HG02763 (cell line): ENCODE results near the gene SHISA2.

Source experiments
- ATAC-seq: cut with Tn5 transposase; IDR thresholded peaks from one replicate; pipeline ENCODE4 v1.9.1; 2021; ENCODE audit warnings: mild to moderate bottlenecking, moderate library complexity; ENCODE audit not compliant: unreplicated experiment

The SHISA2 gene

DNA sequence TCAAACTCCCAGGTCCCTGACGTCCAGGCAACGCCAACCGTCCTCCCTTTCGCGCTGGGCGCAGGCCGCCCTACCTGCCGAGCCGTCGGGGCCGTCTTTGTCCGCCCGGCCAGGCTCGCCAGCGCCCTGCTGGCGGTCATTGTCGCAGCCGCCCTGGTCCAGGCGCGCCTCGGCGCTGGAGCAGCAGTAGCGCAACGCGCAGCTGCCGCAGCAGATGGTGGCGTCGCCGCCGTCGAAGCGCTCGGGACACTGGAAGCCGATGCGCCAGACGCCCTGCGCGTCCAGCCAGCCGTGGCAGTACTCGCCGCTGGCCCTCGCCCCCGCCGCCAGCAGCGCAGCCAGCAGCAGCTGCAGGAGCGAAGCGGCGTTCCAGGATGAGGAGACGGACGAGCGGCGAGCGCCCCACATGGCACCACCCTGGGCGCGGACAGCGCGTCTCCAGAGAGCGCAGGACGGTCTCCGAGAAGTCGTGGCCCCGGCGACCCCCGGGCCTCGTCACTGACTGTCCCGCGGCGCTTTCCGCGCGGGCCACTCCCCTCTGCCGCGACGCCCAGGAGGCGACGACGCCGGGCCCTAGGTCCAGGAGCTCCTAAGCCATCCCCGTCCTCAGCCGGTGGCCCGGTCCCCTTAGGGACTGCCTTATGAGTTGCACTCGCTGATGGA, 1.1 kb downstream of the SHISA2 start:
- ATAC-seq = no peak

DNA sequence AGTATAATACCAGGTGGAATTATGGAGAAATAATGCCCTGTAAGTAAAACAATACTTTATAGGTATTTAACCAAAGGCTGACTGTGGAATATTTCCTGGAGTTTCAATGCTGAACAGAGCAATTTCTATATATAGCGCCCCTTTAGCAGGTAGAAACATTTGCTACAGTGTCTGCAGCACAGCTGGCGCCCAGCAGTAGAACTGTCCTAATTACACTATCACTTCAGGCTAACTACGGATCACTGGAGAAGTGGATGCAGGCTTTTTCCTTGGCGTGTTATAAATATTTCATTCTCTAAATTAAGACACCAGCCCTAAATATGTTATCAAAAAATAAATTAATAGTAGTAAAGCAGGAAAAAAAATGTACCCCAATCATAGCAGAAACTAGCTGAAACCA, 3.1 kb downstream of the SHISA2 start:
- no peak for ATAC-seq

DNA sequence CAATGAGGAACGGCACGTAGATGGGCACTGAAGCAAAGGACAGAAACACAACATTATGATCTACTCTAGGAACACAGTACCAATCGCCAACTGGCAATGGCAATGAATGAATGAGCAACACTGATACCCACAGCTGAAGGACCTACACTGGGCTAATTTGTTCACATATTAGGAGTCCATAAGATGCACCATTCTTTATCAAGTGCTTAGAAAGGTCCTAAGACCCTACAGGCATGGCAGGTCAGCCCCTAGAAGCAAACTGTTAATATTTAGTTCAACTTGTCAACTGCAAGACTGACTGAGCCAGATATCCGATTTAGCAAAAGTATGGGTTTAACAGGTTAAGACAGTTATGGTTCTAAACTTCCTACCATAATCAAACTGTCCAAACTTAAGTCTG, 4.8 kb downstream of the SHISA2 start:
- ATAC-seq = no peak

DNA sequence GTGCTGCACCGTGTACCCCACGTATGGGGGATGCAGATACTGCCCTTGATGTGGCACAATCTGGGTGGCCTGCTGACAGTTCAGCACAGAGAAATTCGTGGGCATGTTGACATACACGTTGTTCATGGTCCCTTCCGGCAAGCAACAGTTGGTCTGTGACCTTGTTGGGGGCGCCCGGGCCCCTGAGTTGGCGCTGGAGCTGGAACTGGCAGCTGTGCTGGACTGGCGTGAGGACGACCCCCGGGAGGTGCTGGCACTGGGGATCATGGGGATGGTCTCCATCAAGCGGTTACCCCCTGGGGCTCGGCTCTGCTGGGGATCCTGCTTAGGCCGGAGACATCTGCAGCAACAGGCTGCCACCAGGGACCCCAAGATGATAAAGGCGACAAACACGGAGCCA, 5.2 kb downstream of the SHISA2 start:
- ATAC-seq = no peak

DNA sequence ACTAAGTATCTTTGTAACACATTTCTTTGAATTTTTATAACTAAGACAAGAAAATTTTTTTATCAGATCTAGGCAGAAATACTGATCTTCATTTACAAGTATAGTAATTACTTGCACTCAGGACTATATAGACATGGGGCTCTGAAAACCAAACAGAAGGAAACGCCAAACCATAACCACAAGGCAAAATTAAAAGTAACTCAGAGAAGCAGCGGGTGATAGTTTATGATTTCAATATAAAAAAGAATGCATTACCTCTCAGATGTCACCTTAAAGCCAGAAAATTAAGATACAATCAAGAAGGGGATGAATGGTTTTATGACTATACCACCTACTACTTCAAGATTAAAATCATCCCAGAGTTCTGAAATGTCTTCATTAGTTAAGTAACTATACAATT, 6.7 kb downstream of the SHISA2 start:
- no peak for ATAC-seq

DNA sequence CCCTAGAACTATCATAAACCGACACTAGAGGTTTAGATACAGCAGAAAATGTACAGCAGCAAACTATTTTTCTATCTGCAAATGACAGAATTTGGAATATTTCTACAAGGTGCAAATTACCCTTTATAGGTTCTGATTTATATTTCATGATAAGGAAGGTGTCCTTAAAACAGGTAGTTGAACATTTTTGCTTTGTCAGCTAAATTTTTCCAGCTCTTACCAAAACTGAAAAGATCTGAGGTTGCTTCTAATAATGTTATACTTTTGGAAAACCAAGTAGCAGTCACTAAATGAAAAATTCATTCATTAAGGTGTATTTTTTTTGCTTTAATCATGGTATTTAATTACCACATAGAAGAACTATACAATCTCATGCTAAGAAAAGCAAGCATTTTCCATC, 9.0 kb downstream of the SHISA2 start:
- ATAC-seq = no peak

DNA sequence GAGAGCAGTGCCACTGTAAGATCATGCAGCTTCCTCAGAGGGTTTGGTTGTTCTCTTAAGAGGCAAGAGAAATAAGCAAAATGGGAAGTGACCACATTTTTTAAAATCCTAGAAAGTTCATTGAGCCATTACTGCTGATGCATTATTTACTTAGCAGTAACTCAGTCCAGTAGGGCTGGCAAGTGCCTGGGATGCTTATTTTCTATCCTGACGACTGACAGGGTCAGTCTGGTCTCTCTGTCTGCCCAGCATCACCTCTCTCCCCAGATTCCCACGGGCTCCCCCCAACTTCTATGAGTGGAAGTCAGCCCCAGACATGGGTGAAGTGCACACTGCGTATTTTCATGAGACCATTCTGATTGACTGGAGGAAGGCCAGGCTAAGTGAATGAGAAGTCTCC, 10.4 kb downstream of the SHISA2 start:
- ATAC-seq = no peak

DNA sequence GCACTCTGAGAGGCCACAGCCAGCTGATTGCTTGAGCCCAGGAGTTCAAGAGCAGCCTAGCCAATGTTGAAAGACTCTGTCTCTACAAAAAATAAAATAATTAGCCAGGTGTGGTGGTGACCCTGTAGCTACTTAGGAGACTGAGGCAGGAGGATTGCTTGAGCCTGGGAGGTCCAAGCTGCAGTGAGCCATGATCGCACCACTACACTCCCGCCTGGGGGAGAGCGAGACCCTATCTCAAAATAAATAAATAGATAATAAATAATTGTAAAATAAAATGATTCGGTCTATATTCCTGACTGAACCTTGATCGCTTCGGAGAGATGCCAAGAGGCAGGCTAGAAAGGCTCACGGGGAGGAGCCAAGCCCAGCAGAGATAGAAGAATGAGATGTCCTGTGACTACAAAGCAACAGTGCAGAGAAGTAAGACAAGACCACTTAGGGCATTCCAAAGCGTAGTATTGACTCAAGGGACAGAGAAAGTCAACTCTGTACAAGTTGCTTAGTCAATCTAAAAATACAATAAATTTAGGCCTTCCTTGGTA, 12.8 kb downstream of the SHISA2 start:
- no peak for ATAC-seq

DNA sequence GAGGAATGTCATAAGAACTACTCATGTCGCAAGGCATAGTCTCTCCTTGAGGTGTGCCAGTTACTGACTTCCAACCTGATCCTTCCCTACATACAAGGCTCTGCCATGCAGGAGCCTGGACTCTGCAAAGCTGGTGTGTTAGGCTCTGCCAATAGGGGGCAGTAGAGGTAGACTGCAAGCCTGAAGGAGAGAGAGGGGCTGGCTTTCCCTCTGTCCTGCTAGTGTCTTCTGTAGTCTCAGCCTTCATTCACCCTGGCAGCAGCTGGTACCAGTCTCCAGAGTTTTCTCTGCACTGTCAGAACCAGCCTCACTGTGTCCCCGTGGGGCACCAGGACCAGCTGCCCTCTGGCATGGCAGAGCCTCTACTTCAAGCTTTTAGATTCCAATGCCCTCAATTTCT, 14.5 kb downstream of the SHISA2 start:
- no peak for ATAC-seq

DNA sequence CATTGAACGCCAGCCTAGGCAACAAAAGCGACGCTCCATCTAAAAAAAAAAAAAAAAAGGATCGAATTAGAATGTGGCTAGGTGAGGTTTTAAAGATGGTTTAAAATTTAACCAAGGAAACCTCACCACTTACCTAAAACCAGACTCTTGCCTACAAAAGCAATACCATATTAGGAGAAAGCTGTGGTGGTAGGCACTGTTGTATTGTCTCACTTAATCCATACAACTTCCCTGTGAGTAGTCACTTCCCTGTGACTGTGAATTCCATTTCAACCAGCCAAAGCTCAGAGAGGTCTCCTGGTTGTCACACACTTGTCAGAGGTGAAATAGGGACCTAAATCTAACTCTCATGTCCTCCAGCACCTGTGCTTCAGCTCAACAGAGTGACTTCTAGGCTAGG, 15.4 kb downstream of the SHISA2 start:
- ATAC-seq = no peak

DNA sequence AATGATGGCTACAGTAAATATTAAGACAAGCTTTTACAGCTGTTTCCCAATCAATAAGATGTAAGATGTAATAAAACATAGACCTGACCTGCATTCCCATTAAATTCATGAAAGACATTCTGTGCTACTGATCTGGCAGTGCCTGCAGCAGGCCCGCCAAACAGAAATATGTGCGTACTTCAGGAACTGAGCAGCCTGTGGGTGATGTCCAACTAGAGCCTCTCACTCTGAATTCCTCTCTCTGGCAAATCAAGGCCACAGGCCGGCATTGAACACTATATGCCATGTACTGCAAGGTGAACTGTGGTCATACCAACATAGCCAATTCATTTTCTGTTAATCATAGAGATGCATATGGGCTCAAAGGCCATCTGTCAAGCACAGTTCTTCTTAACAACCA, 17.8 kb downstream of the SHISA2 start:
- no peak for ATAC-seq

DNA sequence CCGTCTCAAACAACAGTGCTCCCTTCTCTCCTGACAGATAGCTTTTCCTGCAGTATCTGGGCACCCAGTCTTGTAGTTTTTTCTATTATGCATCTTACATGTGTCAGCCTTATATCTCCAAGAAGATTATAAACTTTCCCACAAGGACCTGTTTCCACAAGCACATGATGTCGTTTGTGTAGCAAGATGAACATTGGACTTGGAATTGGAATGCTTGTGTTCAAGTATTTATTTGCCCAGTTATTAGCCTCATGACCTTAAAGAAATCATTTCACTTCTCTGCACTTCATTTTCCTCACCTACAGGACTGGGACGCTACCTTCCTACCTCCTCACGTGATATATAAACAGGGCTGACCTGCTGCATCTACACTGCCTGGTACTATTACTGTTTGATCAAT, 21.5 kb downstream of the SHISA2 start:
- ATAC-seq = no peak

DNA sequence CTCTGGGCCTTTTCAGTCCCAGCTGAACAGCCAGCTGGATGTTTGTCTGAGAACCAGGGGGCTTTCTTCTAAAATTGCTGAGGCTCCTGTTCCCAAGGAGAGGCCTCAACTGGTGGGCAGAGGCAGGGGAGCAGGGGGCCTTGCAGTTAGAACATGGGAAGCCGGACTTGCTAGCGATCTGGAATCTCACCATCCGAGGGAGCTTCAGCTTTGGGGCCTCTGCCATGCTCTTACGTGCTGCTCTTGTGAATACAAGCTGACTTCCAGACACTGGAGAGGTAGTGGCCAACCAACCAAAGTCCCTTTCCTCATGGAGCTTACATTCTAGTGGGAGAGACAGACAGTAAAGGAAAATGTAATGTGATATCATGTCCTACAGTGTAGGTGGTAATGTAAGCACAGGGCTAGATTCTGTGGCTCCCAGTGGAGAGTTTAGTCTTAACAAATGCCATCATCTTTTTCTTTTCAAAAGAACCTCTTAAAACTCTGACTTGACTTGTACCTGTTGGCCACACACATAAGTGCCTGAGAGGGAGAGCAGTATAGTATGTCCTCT, 22.2 kb downstream of the SHISA2 start:
- ATAC-seq = no peak

DNA sequence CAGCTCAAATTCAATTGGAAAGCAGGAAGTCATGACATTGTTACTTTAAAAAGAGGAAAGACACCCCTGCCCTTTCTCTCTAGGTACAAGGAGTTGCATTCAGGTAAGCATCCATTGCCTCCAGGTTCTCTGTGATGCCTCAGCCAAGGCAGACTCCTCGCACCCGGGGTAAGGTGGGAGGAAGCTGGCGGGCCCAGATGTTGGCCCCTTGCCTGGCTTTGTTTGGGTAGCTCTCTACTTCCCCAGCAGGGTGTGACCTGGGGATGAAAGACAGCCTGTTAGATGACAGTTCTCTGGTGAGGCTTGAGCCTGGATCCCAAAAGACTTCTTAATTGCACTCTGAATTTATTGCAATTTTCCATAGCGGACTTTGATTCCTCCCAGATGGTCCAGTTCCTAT, 25.6 kb downstream of the SHISA2 start:
- no peak for ATAC-seq

DNA sequence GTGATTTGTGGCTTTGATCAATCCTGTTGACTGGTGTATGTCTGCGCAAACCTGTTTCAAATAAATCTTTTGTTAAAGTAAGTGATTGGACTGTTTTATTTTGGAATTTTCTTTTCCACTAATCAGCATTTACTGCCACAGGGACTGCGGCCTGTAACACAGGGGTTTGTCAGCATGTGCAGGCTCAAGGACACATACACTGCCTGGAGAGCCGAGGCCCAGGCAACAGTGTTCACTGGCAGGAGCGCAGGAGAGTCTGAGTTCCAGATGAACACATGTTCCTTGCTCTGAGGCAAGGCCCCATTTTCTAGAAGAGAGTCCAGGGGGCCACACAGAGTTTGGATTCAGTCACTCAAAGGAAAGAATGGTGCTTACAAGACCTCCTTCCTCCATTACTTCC, 26.0 kb downstream of the SHISA2 start:
- no peak for ATAC-seq

DNA sequence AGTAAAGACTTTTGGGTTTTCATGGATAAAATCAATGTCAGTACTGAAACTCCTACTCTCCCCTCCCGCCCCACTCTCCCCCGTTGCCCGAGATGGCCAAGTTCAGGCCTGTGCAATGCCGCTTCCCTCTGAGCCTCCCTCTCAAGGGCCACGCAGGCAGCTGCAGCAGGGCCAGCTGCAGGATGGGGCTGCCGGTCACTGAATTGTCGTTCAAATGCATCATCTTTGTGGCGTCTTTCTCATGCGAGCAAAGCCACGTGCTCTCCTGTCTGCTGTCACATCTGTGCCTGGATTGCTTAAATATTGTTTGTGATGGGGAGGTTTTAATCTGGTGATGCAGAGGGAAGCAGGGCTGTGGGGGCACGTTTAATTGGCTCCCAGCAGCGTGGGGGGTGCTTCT, 26.6 kb downstream of the SHISA2 start:
- ATAC-seq = no peak

DNA sequence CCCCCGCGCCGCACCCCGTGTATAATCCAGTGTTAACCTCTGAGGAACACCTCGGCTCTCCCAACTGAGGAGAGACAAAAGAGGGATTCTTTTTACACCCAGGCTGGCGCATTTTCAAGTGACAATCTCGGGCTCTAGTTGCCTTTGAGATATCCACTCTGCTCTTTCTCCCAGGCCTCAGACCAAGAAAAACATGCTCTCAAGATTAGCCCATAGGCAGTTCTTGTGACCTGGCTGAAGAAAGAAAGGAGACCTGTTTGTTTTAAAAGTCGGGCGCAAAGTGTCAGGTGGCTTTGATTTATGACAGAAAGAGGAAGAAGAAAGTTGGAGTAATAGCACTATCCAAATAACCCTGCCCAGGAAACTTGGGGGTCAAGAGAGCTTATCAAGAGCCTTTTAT, 27.3 kb downstream of the SHISA2 start:
- no peak for ATAC-seq

DNA sequence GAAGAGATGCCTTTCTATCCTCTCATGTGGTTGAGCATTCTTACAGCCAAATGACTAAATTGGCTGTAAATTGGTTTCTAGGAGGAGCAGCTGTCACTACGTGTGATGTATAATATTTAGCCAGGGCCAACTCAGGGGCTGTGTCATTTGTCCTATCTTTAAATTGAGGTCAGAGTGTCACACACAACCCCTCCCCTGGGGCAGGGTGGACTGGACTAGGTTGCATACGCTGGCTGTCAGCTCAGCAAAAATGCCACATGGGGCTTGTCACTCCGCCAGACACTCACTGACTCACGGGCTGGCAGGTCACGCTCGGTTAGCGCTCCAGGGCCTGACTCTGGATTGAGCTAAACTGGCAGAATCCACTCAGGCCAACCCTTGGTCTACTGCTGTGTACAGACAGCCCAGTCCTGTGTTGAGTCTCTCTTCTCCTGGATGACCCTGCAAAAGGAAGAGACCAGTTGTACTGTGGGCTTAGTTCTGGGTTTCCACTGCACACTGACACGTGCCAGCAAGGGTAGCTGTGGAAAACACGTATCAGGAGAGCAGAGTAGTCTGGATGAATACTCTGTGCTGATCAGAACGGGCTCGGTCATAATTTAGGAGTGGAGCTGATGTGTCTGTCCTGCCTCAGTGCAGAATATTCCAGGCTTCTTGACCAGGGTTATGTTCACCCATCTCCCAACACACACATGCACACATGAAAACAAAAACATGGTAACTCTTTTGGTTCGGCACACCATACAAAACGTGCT, 29.1 kb downstream of the SHISA2 start:
- ATAC-seq = no peak

DNA sequence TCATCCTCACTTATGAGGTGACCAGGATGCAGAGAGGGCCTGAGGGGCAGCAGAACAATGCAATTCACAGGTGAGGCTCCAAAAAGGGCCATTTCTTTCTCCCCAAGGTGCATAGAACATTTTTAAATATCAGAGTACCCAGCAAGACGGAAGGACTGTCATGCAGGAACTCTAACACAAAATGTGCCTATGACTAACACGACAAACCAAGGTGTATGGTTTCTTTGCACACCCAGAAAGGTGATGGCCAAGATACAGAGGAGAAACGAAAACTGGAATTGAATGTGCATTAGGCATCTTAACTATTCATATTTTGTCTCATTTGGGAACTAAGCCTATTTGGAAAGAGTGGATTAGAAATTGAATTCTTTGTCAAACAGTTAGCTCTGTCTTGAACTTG, 29.9 kb downstream of the SHISA2 start:
- ATAC-seq = no peak

DNA sequence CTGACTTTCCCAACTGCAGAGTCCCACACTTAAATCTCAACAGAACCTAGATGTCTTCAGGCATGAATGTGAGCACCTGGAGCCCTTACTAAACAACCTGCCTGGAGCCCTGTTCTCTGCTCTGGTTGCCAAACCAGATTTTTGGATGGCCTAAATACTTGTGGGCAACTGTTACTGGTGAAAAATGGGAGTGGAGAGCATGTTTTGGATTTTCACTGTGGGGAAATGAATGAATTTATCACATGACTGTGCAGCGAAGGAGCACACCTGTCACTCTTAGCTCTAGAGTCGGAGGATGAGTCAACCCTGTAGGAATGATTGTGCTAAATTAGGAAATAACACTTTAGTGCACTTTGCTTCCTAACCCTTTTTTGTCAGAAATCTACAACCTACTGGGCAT, 30.3 kb downstream of the SHISA2 start:
- ATAC-seq = no peak

DNA sequence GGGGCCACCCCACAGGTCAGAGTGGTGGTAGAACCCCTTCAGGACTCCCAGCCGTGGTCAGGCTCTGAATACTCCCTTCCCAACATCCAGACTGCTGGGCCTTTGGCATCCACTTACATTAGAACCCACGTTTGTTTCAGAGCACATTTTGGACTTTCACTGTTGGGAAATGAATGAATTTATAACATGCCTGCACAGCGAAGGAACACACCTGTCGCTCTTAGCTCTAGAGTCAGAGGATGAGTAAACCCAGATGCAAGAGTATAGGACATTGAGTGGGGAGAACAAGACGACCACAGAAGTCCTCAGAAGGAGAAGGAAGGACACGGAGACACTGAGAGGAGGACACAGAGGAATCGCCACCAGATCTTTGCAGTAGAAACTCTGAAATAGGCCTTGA, 30.9 kb downstream of the SHISA2 start:
- ATAC-seq = no peak
